Testis (tissue), 3 donors: Measurements from ENCODE around the gene HYAL1. TPM values are rescaled to one million over a fixed set of nuclear protein-coding genes. Genes with fewer than 3 reads are reported as not detected.

Experiments used
- DNase-seq: peaks from one replicate; pipeline ENCODE4 v3.0.0-alpha.2; 2019
- H3K27ac ChIP-seq, 2 donors: fragments of 200-600 bp; sonication (generic); one replicate each; pipeline ENCODE4 v1.5.1; 2019
- H3K27me3 ChIP-seq: fragments of 200-600 bp; sonication (generic); one replicate; pipeline ENCODE4 v1.5.1; 2019
- H3K36me3 ChIP-seq: fragments of 200-600 bp; sonication (generic); one replicate; pipeline ENCODE4 v1.5.1; 2017; ENCODE audit warnings: low read depth; ENCODE audit errors: missing control alignments
- H3K4me1 ChIP-seq: fragments of 200-600 bp; sonication (generic); one replicate; pipeline ENCODE4 v1.5.1; 2019
- H3K4me3 ChIP-seq, 2 donors: fragments of 200-600 bp; sonication (generic); one replicate each; pipeline ENCODE4 v1.5.1; 2017 to 2019
- H3K9me3 ChIP-seq: fragments of 200-600 bp; sonication (generic); one replicate; pipeline ENCODE4 v1.5.1; 2017
- CTCF ChIP-seq, 3 experiments: fragments of 450-650 bp in 2 of 3; fragments of 200-600 bp in 1 of 3; sonication (generic) in 1 of 3; IDR thresholded peaks; one replicate each; pipeline ENCODE4 v1.5.1; 2016 to 2019; ENCODE audit warnings: antibody characterized with exemption in 3 of 3, mild to moderate bottlenecking in 2 of 3, moderate library complexity in 1 of 3
- POLR2A ChIP-seq: fragments of 450-650 bp; IDR thresholded peaks from one replicate; pipeline ENCODE4 v1.6.1; 2017; ENCODE audit warnings: antibody characterized with exemption, mild to moderate bottlenecking, moderate library complexity
- WGBS, 2 donors: methylation state at CpG; one replicate each; pipeline ENCODE4 v1.1.5; 2018; 5-methylcytosine and 5-hydroxymethylcytosine counted together
- intact Hi-C: fragments of 100-400 bp; cut with DNase I; formaldehyde crosslinking; loops from one replicate; pipeline ENCODE4 v1.15.1; 2023; ENCODE audit warnings: low total_unique reads
- polyA plus RNA-seq: library from polyadenylated mRNA; stranded (reverse); fragments of 350-450 nt; fragmentation: Illumina TruSeq; extraction: RNeasy Lipid Tissue Mini Kit (QIAGEN cat#74804); gene quantifications from one replicate; pipeline ENCODE4 v1.2.3, GENCODE V29; 2014; ENCODE audit warnings: low read depth, low replicate concordance; ENCODE audit not compliant: insufficient read depth
- total RNA-seq, 2 donors: library from RNA; depleted of rRNA; stranded (reverse); fragments of >200 nt; gene quantifications; one replicate each; pipeline ENCODE4 v1.2.3, GENCODE V29; 2016

Gene HYAL1
- total and polyA plus RNA-seq, 3 donors from 2014 or later = 2.7 to 3.7 (median 3.2) TPM

- peak overlapping the region in 1 of 2 donors; percentile 37 for H3K27ac ChIP-seq
- no peaks in the 10 kb centered on the region for H3K36me3 ChIP-seq
- no peak for TF ChIP-seq POLR2A
- no peak for TF ChIP-seq CTCF (IDR thresholded peaks at IDR 0.05)
- H3K9me3 ChIP-seq = no peaks in the 10 kb centered on the region
- no peak for DNase-seq
- intact Hi-C loops = no loop called here
- peaks cover 22% of the 10 kb centered on the region for H3K4me1 ChIP-seq
- WGBS, 2 donors = 53 to 80% methylated on average over 4 to 10 of the region's 12 CpGs
- peak overlapping the region in 1 of 2 donors; percentile 77 for H3K4me3 ChIP-seq
- H3K27me3 ChIP-seq = no peaks in the 10 kb centered on the region
Observed at GRCh38 chr3:50293079-50293801, 10.1 kb downstream of the HYAL1 start.

DNA sequence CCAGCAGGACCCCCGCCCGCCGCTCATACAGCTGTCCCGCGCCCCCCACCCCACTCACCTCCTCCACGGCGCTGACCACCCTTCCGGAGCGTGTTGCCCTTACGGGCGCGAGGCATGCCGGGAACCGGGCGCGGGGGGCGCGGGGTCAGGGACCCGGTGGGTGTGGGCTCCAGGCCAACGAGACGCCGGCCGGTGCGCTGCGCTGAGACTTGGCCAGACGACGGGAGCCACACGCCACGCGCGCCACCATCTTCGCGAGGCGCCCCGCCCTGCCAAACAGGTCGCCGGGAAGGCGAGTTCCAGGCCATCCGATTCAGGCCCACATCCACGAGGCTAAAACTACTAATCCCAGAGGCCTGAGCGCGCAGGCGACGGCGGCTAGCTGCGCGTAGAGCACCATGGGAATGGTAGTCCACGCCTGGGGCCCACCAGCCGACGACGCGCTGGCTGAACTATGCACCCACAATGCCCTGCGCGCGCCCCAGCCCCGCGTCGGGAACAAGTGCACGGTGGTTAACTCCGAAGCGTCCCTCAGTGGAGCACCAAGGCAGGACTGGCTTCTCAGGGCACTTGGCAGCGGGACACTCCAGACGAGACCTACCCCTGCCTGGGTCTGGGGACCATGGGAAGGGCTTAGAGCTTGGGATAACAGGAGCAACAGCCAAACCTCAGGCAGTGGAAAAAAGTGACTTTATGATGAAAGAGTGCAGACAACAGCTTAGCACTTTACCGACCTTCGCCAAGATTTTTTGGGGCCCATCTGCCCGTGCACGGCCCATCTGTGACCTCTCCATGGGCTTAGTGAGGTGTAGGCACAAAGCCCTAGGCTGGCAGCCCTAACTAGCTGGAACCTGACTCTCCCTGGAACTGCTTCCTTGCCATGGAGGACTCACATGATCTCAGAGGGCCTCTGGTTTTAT, 11.0 kb downstream of the HYAL1 start, which contains the start of gene IFRD2:
TSS of gene IFRD2 (minus strand) at position 271 of the 920 bp plus-strand sequence. CDS start at position 116, 155 bp downstream.
- 1 to 6% methylated on average over 9 to 49 of the region's 67 CpGs for WGBS, 2 donors
- DNase-seq = peak; percentile 99
- intact Hi-C loops = no loop called here
- Histone ChIP-seq H3K27me3 (no peaks in the 10 kb centered on the region), H3K27ac (peak within 1 kb of the TSS; percentile 47 to 80), H3K4me3 (peak within 1 kb of the TSS; percentile 77 to 91), H3K4me1 (peaks cover 20% of the 10 kb centered on the region), H3K9me3 (no peaks in the 10 kb centered on the region), H3K36me3 (no peaks in the 10 kb centered on the region)
- no peak for TF ChIP-seq CTCF (IDR thresholded peaks at IDR 0.05)

DNA sequence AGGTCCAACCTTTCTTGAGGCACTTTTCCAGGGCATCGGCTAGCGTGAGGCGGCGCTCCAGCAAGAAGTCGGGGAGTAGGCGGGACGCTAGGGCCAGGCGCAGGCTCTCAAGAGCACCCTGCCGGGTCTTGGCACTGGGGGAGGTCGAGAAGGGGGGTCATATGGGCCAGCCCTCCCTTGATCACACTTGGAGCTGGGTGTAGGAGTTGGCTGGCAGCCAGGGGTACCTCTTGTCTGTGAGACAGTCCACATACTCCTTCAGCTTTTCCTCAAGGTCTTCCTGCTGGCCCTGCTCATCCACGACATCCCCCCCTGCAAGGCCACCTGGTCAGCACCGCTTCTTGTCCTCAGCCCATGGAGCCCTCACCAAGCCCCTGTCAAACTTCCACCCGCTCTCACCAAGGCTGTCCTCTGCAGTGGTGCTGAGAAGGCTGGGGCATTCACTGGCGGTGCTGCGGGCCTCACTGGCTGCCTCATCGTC, 13.2 kb downstream of the HYAL1 start:
- WGBS, 2 donors = 63 to 92% methylated on average over 13 to 15 of the region's 16 CpGs

GRCh38 chr3:50289130-50289529, 14.2 kb downstream of the HYAL1 start:
- intact Hi-C loops = no loop called here
- no peaks in the 10 kb centered on the region for H3K27me3 ChIP-seq
- peaks cover 20% of the 10 kb centered on the region for H3K4me1 ChIP-seq
- H3K27ac ChIP-seq = no peak overlapping the region
- no peaks in the 10 kb centered on the region for H3K9me3 ChIP-seq
- no peak overlapping the region for H3K4me3 ChIP-seq
- no peak for DNase-seq
- WGBS, 2 donors = 97 to 100% methylated on average over 3 to 6 of the region's 6 CpGs
- TF ChIP-seq CTCF (IDR thresholded peaks at IDR 0.05) = no peak
- no peak for TF ChIP-seq POLR2A
- H3K36me3 ChIP-seq = no peaks in the 10 kb centered on the region

More for the DNA sequence above, 13.2 kb downstream of the HYAL1 start:
- Histone ChIP-seq H3K36me3 (no peaks in the 10 kb centered on the region), H3K4me3 (no peak overlapping the region), H3K27ac (no peak overlapping the region), H3K27me3 (no peaks in the 10 kb centered on the region), H3K9me3 (no peaks in the 10 kb centered on the region), H3K4me1 (peaks cover 20% of the 10 kb centered on the region)
- intact Hi-C loops = no loop called here
- TF ChIP-seq POLR2A (no peak), CTCF (IDR thresholded peaks at IDR 0.05) (no peak)
- no peak for DNase-seq
